Breast epithelium (tissue), 4 donors: ENCODE results near the gene GREM2. TPM values are rescaled to one million over a fixed set of nuclear protein-coding genes. Genes with fewer than 3 reads are reported as not detected.

Source experiments
- DNase-seq, 2 donors: peaks; one replicate each; pipeline ENCODE4 v3.0.0-alpha.2; 2019; ENCODE audit warnings: low spot score in 2 of 2
- H3K27ac ChIP-seq, 2 donors: fragments of 200-600 bp; sonication (generic) in 1 of 2; one replicate each; pipeline ENCODE4 v1.5.1; 2016 to 2019; ENCODE audit warnings: mild to moderate bottlenecking in 1 of 2
- H3K27me3 ChIP-seq, 2 donors: fragments of 200-600 bp; sonication (generic) in 1 of 2; one replicate each; pipeline versions ENCODE4 v1.5.1 to v1.6.0; 2017 to 2019; ENCODE audit warnings: control low read depth in 1 of 2, mild to moderate bottlenecking in 1 of 2
- H3K36me3 ChIP-seq: fragments of 200-600 bp; one replicate; pipeline ENCODE4 v1.5.1; 2019
- H3K4me1 ChIP-seq, 2 donors: fragments of 200-600 bp; sonication (generic); one replicate each; pipeline ENCODE4 v1.5.1; 2016 to 2019; ENCODE audit warnings: control low read depth in 1 of 2
- H3K4me3 ChIP-seq, 3 donors: fragments of 200-600 bp; sonication (generic); 1 replicate in 2 of 3; 2 replicates in 1 of 3; pipeline ENCODE4 v1.5.1; 2016 to 2019; ENCODE audit warnings: mild to moderate bottlenecking in 3 of 3, moderate library complexity in 2 of 3
- H3K9me3 ChIP-seq, 2 donors: fragments of 200-600 bp; sonication (generic) in 1 of 2; one replicate each; pipeline ENCODE4 v1.5.1; 2016 to 2019; ENCODE audit warnings: control low read depth in 1 of 2
- POLR2A ChIP-seq: fragments of 450-650 bp; IDR thresholded peaks from one replicate; pipeline ENCODE4 v1.6.1; 2016; ENCODE audit warnings: antibody characterized with exemption, mild to moderate bottlenecking, moderate library complexity
- POLR2AphosphoS5 ChIP-seq, 3 donors: sonication (generic); formaldehyde crosslinking; IDR thresholded peaks; one replicate each; pipeline ENCODE4 v1.6.1; 2017; ENCODE audit warnings: antibody characterized with exemption in 3 of 3
- intact Hi-C: fragments of 100-400 bp; cut with DNase I; formaldehyde crosslinking; loops from one replicate; pipeline ENCODE4 v1.15.1; 2023; ENCODE audit warnings: low total_unique reads
- total RNA-seq, 3 donors: library from RNA; depleted of rRNA; stranded (reverse); fragments of >200 nt; gene quantifications; one replicate each; pipeline ENCODE4 v1.1.0, GENCODE V29; 2016
- TF ChIP-seq, protein P1 (sequence below), 3 donors: fragments of 450-650 bp; IDR thresholded peaks; one replicate each; pipeline ENCODE4 v1.5.1; 2016 to 2017; ENCODE audit warnings: antibody characterized with exemption in 3 of 3, mild to moderate bottlenecking in 3 of 3, moderate library complexity in 3 of 3

The GREM2 gene
- total RNA-seq, 3 donors from 2014 or later = 0.16 to 2.0 (median 1.0) TPM

DNA sequence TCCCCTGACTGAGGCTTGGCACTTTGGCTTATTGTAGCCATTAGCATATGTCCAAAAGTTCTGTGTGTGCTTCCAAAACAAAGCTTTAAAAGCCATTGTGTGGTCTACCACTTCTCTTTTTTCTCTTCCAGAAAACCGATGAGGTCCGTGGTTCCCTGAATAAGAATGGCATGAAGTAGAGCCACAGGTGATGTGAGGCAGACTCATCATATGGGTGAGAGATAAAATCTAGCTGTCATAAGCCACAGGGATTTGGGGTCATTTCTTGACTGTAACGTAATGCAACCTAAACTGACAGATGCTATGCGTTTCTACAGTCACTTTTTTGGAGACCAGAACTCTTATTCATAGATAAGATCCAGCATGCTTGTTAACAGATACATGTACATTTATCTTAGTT lies 7.0 kb upstream of the GREM2 start:
- Histone ChIP-seq H3K4me1 (no peaks in the 10 kb centered on the region), H3K27me3 (no peaks in the 10 kb centered on the region), H3K4me3 (no peak overlapping the region), H3K27ac (no peak overlapping the region), H3K36me3 (no peaks in the 10 kb centered on the region), H3K9me3 (no peaks in the 10 kb centered on the region)
- TF ChIP-seq POLR2AphosphoS5 (IDR thresholded peaks at IDR 0.05) (no peak), POLR2A (no peak)
- TF ChIP-seq, protein P1, sequence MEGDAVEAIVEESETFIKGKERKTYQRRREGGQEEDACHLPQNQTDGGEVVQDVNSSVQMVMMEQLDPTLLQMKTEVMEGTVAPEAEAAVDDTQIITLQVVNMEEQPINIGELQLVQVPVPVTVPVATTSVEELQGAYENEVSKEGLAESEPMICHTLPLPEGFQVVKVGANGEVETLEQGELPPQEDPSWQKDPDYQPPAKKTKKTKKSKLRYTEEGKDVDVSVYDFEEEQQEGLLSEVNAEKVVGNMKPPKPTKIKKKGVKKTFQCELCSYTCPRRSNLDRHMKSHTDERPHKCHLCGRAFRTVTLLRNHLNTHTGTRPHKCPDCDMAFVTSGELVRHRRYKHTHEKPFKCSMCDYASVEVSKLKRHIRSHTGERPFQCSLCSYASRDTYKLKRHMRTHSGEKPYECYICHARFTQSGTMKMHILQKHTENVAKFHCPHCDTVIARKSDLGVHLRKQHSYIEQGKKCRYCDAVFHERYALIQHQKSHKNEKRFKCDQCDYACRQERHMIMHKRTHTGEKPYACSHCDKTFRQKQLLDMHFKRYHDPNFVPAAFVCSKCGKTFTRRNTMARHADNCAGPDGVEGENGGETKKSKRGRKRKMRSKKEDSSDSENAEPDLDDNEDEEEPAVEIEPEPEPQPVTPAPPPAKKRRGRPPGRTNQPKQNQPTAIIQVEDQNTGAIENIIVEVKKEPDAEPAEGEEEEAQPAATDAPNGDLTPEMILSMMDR (IDR thresholded peaks at IDR 0.05) = no peak
- intact Hi-C loops = no loop called here
- DNase-seq = no peak

- intact Hi-C loops = no loop called here
- Histone ChIP-seq H3K27me3 (no peaks in the 10 kb centered on the region), H3K4me1 (no peaks in the 10 kb centered on the region), H3K4me3 (no peak overlapping the region), H3K27ac (no peak overlapping the region), H3K9me3 (no peaks in the 10 kb centered on the region), H3K36me3 (no peaks in the 10 kb centered on the region)
- DNase-seq = no peak
- TF ChIP-seq POLR2AphosphoS5 (IDR thresholded peaks at IDR 0.05) (no peak), POLR2A (no peak)
- TF ChIP-seq, protein P1 (IDR thresholded peaks at IDR 0.05) = no peak
Observed at GRCh38 chr1:240616018-240616417, 4.1 kb upstream of the GREM2 start.

GRCh38 chr1:240613356-240614142 lies 1.6 kb upstream of the GREM2 start:
- TF ChIP-seq POLR2A = no peak
- no peak for TF ChIP-seq POLR2AphosphoS5 (IDR thresholded peaks at IDR 0.05)
- TF ChIP-seq, protein P1 (IDR thresholded peaks at IDR 0.05) = no peak
- H3K27ac ChIP-seq = no peak overlapping the region
- no peaks in the 10 kb centered on the region for H3K4me1 ChIP-seq
- no peaks in the 10 kb centered on the region for H3K9me3 ChIP-seq
- DNase-seq = no peak
- H3K27me3 ChIP-seq = no peaks in the 10 kb centered on the region
- H3K36me3 ChIP-seq = no peaks in the 10 kb centered on the region
- intact Hi-C loops = no loop called here
- H3K4me3 ChIP-seq = no peak overlapping the region

- no peaks in the 10 kb centered on the region for H3K27me3 ChIP-seq
- no peak overlapping the region for H3K27ac ChIP-seq
- no peak for DNase-seq
- no peaks in the 10 kb centered on the region for H3K4me1 ChIP-seq
- H3K4me3 ChIP-seq = peak overlapping the region in 1 of 3 donors; percentile 65
- no peaks in the 10 kb centered on the region for H3K9me3 ChIP-seq
- no peaks in the 10 kb centered on the region for H3K36me3 ChIP-seq
- intact Hi-C loops = no loop called here
- TF ChIP-seq POLR2AphosphoS5 (IDR thresholded peaks at IDR 0.05) (no peak), POLR2A (no peak)
- TF ChIP-seq, protein P1 (IDR thresholded peaks at IDR 0.05) = no peak
Observed at GRCh38 chr1:240612811-240613210, 856 bp upstream of the GREM2 start.

DNA sequence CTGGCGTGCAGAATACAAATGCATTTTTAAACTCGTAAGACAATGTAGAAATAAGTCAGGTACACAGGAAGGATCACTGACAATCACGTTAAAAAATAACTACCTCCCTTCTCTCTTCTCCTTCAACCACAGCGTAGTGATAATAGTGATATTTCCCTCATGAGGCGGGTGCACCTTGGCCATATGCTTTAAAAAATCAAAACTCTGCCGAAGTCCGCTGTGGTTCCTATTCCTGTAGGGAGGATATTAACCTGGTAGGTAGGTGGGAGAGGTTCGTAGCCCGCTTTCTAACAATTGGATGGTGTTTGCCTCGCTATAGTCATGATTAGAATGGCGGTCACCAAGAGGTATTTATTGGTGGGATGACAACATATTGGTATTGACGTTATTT lies 732 bp downstream of the GREM2 start:
- H3K4me3 ChIP-seq = peak overlapping the region; percentile 51 to 65 (median 56)
- H3K27me3 ChIP-seq = no peaks in the 10 kb centered on the region
- H3K4me1 ChIP-seq = no peaks in the 10 kb centered on the region
- intact Hi-C loops = no loop called here
- H3K27ac ChIP-seq = peak overlapping the region in 1 of 2 donors; percentile 42
- H3K36me3 ChIP-seq = no peaks in the 10 kb centered on the region
- no peak for DNase-seq
- TF ChIP-seq, protein P1 (IDR thresholded peaks at IDR 0.05) = no peak
- TF ChIP-seq POLR2A (no peak), POLR2AphosphoS5 (IDR thresholded peaks at IDR 0.05) (no peak)
- no peaks in the 10 kb centered on the region for H3K9me3 ChIP-seq
